HG03175 (cell line): ENCODE results near the gene ALOXE3.

Source experiments
- ATAC-seq: cut with Tn5 transposase; IDR thresholded peaks from one replicate; pipeline ENCODE4 v1.9.1; 2021; ENCODE audit warnings: mild to moderate bottlenecking, moderate library complexity; ENCODE audit not compliant: unreplicated experiment

The ALOXE3 gene

DNA sequence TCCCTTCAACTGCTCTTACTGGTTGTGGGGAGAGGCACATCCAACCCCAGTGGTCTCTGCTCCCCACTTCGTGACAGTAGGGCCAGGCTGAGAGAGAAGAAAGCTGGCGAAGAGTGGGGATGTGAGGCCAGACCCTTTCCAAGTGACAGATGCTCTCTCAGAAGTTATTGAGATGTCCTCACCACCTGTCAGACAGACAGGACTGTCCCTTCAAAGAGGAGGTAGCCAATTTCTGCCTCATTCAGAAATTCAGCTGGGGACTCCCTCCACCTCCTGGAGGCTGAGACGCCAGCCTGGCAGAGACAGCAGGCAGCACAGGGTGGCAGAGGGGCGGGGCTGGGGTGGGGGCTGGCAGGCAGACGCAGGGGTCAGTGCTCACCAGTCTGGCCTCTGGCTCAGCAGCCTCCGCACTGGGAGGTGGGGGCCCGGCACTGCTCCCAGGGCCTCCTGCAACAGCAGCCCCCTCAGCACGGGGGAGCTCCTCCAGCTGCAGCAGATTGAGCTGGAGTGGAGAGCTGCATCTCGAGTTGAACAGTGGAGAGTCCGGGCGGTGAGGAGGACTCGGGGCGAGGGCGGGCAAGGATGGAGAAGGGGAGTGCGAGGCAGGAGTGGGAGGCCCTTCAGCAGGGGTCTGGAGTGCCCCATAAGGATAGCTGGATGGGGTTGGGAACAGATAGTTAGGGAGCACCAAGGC is 24.7 kb upstream of the ALOXE3 start:
- ATAC-seq = no peak

DNA sequence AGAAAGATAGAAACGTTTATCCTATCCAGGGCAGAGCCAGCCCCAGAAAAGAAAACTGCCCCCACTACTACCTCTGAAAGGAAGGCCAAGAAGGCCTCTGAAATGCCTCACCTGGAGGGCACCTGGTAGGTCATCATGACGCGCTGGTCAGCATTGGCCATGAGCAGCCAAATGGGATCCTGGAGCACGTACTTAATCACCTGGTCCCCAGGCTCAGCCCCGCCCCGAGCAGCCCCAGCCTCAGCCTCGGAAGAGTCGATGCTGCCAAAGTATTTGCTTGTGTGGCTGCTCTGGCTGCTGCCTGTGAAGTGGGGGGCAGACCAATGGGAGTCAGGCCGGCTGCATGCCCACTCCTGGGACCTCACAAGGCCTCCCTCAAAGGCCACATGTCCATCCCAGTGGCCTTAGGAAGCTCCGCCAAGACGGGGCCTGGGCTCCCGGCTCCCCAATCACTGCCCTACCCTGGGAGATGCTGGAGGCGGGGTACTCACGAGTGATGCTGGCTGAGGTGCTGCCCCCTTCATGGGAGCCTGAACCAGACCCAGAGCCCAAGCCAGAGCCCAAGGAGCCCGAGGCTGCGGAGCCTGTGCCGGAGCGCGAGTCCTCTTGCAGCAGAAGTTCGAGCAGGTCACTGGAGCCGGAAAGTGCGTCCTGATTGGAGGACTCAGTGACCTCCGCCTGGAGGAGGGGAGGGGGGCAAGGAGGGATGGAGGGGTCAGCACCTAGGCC is 24.0 kb upstream of the ALOXE3 start:
- no peak for ATAC-seq

DNA sequence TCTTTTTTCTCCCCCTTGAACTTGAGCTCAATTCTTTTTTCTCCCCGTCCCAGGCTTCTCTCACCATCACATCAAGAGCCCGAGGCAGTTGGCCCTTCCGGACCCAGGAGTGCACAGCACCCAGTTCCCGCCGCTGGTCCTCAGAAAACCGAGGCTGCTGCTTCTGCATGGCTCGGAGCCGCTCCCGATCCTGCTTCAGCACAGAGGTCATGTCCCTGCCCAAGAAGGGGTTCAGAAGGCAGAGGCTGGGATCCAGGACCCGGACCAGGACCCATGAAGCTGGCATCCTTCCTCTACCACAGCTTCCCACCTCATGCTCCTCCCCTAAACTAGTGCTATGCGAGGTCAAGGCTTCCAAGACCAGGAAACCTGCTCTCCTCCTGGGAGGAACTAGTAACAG is 23.4 kb upstream of the ALOXE3 start:
- no peak for ATAC-seq

DNA sequence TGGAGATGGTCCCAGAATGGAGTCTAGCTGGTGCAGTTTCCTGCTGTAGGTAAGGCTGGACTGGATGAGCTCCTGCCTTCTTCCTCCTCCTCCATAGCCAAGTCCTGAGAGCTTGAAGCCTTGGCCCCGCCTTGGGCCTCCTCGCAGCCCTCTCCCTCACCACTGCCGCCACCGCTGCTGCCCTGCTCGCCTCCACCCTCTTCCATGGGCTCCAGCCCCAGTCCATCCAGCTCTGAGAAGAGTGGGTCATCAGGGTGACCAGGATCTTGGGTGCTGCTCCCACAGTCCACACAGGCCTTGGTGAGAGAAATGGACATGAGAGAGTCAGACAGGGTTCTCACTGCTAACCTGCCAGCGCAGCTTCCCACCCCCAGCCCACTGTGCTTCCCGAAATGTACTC is 22.7 kb upstream of the ALOXE3 start:
- no peak for ATAC-seq

DNA sequence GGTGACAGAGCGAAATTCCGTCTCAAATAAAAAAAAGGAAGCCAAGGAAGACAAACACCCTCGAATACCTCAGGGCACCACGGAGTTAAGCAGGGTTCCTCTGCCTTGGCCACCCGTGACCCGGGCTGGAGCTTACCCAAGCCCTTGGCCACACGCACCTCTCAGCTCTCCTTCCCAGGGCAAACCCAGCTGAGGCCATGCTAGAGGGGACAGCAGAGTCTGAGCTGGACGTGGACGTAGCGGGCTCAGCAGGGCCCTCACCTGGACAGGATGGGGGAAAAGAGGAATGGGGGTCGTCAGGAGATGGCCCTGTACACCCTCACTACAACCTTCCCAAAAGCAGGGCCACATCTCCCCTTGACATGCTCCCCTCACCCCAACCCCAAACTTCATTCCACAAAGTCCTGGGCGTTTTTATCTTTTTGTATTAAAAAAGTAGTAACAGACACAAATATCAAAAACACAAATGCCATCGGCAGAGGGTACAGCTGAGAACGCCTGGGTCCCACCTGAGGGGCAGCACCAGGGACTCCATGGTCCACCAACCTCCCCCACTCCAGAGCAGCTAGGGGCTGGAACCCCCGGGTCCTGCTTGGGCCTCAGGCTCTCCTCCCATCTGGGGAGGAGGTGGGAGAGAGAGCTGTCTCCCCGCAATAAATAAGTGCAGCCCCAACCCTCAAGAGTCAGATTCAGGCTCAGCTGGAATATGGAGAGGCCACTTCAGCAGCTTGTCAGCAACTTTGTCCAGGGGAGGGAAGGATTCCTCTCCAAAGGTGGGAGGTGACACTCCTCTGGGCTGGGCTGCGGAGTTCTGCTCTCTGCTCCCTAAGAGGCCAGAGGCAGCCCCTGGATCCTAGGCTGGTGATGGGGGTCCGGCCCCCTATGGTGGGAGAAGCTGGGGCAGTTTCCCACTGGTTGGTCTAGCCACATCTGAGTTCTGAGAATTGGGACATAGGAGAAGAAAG is 22.0 kb upstream of the ALOXE3 start:
- no peak for ATAC-seq

DNA sequence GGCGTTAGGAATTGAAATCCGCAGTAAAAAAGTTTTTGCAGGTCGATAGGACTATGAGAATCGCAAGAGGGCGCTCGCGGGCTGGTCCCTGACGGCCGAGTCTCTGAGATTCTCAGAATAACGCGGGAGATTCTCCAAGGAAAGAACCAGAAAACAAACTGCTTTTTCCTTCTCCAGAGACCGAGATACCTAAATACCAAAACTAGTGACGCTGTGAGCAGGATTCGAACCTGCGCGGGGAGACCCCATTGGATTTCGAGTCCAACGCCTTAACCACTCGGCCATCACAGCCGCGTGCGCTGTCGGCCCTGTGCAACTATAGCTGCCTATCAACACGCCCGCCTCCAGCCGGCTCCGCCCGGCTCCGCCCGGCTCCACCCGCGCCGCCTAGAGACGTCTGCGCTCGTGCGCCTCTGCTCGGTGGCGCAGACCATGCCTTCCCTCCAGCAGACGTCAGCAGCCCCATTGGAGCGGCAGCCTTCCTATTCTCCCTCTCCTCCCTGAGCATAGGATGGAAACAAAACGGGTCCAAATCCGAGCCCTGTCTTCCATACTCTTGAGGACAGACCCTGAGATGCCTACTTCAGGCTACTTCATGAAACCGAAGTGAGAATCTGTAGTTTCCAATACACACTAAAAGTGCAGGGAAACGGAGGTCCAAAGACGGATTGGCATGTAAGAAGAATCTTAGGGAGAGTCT is 20.5 kb upstream of the ALOXE3 start:
- peak; percentile 87 for ATAC-seq

DNA sequence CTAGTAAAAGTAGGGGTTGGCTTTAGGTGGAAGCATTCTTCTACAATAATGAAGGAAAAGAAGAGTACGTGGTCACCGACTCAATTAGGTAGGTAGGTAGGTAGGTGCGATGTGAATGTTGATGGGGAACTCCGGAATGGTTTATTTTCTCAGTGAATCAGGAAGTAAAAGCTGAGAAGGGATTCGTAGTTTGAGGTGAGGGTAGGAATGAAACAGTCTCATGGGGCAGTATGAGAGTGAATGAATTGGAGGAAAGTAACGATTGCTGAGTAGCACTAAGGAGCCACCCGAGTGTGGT is 20.0 kb upstream of the ALOXE3 start:
- ATAC-seq = no peak

DNA sequence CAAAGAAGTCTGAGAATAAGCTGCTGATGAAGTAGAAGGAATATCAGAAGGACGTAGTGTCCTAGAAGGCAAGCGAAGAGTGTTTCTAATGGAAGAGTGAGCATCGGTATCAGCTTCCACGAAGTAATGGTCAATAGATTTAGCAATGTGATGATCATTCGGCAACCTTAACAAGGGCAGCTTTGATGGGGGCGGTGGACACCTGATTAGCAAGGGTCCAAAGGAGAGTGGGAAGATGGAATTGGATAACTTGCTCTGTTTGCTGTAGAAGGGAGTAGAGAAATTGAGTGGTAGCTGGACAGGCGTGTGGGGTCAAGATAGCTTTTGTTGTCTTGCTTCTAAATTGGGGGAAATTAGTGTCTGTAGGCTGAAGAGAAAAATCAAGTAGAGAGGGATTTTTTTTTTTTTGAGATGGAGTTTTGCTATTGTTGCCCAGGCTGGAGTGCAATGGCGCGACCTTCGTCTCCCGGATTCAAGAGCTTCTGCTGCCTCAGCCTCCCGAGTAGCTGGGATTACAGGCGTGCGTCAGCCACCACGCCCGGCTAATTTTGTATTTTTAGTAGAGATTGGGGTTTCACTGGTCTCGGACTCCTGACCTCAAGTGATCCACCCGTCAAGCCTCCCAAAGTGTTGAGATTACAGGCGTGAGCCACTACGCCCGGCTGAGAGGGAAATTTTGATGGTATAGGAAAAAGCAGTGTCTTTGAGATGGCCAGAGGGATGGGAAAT is 19.5 kb upstream of the ALOXE3 start:
- ATAC-seq = no peak

DNA sequence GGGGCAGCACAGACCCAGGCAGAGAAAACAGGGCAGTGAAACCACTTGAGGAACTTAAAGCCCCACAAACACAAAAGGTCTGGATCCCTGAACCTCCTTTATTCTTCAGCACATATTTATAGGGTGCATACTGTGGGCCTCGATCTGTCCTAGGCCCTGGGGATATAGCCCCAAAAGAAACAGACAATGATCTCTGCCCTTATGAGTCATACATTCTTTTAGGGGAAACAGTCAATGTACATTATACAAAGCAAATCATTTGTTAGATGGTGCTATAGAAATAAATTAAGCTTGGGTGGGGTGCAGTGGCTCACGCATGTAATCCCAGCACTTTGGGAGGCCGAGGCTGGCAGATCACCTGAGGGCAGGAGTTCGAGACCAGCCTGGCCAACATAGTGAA is 15.6 kb upstream of the ALOXE3 start:
- ATAC-seq = no peak

DNA sequence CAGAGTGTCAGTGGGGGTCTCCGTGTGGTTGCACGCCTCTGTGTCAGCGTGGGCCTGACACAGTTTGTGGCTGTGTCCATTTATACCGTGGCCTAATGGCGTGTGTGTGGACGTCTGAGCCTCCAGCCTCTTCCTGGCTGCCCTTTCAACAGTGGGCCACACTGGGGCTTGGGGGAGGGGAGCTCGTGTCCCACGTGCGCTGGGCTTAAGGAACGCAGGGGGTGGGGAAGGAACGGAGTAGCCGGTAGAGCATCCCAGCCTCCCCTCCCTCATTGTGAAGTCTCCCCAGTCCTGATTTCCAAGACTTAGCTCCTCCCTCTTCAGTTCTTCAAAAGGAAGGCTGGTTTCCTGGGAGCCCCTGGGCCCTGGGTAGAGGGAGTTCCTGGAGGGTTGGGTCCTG is 15.1 kb upstream of the ALOXE3 start:
- no peak for ATAC-seq

DNA sequence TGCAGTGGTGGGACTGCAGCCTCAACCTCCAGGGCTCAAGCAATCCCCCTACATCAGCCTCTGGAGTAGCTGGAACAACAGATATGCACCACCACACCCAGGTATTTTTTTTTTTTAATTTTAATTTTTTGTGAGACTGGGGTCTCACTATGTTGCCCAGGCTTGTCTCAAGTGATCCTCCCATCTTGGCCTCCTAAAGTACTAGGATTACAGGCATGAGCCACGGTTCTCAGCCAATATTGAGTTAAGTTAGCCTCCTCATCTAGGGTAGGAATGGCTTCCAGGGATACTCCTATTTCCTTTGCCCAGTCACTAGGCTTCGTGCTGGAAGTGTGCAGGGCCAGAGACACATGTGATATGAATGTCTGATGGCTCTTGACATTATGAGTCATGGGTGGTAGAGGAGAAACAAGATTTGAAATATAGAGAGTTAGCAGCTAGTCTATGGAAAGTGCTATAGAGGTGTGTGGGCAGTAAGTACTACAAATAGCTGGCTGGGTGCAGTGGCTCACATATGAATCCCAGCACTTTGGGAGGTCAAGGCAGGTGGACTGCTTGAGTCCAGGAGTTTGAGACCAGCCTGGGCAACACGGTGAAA is 13.6 kb upstream of the ALOXE3 start:
- no peak for ATAC-seq

DNA sequence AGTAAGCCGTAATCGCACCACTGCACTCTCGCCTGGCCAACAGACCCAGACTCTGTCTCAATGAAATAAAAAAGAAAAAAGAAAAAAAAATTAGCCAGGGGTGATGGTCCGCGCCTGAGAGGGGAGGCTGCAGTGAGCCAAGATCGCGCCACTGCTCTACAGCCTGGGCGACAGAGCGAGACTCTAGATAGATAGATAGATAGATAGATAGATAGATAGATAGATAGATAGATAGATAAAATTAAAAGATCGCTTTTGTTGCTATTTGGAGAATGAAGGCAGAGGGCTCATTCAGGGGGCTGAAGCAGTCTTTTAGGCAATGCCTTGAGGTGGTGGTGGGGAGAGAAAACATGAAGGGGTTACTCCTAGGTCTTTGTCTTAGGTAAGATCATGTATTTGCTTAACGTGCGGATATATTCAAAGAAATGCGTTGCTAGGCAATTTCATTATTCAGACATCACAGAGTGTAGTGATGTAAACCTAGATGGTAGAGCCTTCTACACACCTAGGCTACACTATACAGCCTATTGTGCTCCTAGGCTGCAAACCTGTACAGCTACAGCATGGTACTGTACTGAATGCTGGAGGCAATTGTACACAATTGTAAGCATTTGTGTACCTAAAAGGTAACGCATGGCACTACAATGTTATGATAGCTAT is 9.9 kb upstream of the ALOXE3 start:
- ATAC-seq = no peak

DNA sequence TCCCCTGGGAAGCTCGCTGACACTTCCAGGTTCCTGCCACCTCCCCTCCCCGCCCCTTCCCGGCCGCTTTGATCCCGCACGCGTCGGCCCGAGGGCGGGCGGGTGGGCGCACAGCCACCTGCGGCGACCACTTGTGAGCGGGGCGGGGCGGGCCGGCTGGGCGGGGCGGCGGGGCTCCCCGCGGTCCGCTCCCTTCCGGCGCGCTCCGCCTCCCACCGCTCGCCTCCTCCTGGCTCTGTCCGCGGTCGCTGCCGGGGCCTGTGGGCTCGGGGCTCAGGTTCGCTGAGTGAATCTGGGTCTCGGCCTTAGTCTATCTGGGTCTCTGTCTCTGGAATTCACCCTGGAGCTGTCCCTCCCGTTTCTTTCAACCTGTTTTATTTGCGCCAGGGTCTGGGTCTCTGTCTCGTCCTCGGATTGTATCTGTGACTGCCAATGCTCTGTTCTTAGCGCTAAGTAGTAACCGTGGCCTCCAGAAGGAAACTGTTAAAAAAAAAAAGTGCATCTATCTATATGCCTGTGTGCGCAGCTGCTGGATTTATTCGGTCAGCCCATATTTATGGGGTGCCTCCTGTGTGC is 8.3 kb upstream of the ALOXE3 start:
- ATAC-seq = no peak

DNA sequence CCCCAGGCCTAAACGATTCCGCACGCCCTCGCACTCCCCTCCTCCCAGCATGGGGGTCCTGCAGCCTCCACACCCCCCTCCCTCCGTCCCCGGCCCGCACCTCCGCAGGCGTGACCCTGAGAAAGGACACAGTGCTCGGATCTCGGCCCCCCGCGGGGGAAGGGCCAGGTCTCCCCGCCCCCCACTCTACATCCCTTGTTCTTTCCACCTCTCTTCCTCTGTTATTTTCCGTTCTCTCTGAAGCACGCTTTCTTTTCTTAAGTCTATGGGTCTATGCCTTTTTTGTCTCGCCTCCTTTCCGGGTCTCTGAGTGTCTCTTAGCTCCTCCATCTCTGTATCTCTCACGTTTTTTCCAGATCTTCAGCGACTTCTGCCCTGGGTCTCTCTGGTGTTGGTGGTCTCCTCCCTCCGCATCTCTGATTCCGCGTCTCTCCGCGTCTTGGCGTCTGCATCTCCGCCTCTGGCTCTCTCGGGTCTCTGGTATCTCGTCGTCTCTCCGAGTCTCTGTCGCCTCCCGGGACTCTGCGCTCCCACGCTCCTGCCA is 7.7 kb upstream of the ALOXE3 start:
- no peak for ATAC-seq

DNA sequence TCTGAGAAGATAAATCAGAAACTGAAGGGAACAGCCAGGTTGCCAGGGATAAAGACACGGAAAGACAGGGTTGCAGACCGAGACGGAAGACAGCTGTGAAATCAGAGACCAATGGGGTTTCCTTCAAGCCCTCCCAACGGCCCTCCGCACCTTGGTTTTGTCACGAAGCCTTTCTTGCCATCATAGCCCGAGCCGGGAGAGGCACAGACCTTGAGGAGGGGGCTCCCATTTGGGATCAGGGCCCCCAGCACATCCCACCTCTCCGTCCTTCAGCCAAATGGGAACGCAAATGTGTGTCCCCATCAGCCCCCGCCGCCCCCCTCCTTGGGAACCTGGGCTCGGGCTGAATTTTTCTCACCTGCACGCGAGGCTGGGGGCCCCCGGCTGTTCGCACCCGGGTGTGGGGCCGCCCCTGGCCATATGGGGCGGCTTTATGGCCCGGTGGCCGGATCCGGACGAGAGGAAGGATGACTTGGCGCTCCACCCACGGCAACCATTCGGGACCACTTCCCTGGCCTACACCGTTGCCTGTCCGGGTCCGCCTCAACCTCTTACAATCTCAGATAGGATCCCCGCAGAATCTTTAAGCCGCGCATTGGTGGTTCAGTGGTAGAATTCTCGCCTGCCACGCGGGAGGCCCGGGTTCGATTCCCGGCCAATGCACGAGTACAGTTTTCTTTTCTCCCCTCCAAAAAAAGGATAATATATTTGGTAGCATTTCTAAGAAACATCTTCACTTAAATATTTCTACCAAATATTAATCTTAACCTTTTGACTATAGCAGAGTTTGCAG is 7.0 kb upstream of the ALOXE3 start:
- ATAC-seq = no peak

DNA sequence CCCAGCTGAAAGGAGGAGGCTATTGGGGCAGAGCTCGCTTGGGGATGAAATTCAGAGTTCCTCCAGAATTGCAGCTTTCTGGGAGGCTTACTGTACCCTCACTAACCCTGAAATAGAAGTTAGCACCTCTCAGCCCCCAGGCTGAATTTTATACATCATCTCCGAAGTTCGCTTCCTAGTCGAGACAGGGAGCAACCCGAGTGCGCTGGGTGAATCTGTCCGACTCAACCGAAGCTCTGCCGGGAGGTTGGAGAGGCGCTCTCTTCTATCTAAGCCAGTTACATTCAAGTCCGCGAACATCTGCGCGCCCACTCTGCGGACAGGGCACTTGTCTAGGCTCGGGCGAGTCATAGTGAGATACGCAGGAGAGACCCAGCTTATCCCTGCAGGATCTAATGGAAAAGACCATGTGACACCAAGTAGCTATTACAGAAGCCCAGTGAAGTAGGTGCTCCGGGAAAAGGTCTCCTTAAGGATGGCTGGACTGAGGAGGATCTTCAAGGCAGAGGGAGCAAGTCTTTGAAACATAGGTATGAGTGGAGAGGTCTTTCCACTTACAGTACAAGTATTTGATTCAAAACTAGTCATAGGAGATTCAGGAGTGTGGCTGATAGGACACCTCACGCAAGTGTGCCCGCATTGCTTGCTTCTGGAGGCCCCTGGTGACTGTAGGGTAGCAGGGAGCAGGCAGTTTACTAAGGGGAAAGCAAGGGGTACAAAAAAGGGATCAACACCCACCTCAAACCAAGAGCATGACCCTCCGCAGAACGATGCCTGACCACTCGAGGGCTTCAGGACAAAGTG is 6.2 kb upstream of the ALOXE3 start:
- no peak for ATAC-seq

DNA sequence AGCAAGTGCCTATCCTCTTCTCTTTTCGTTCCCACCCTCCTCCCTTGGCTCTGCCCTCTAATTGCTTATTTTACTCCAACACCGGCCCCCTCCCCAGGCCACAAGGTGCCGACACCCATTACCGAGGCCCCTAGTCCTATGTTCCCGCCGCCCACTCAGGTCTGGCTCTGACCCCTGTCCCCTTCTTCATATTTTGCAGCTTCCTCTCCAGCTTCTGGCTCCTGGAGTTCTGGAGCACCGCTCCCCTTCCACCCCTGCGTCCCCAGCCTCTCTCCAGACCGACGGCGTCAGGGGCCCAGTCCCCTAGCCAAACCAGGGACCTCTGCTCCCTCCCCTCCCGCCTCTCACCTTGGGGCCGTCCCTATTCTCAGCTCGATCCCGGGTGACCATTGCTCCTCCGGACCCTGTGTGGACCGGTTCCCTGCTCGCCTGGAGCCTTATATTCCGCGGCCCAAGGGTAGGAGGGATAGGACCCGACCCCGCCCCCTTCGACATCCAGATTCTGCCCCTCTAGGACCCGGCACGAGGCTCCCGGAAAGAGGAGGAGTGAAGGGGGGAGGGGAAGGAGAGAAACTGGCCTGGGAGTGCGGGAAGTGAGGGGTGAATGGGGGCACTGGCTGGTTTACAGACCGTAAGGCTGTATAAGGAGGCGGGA is 5.5 kb upstream of the ALOXE3 start, which contains the start of gene HES7:
HES7 (minus strand) TSS at position 412 of the 655 bp plus-strand sequence; CDS start at position 390, 22 bp downstream.
- ATAC-seq = no peak
